Caco-2 (cell line): Measurements from ENCODE around the gene EFHC1. TPM values are rescaled to one million over a fixed set of nuclear protein-coding genes. Genes with fewer than 3 reads are reported as not detected.

Experiments
- BruUV-seq: library from RNA; stranded (reverse); fragments of 400-500 nt; replicated peaks from 2 replicates; lab custom pipeline; 2021; lab: Mats Ljungman, UMichigan
- CTCF ChIA-PET: fragments of 300-600 bp; sonication (Branson Sonifier 250); formaldehyde crosslinking; loops from one replicate; lab custom pipeline; 2022; ENCODE audit warnings: antibody characterized with exemption; lab: Charles Lee
- POLR2A ChIA-PET: fragments of 300-600 bp; sonication (Branson Sonifier 250); formaldehyde crosslinking; loops from one replicate; lab custom pipeline; 2022; ENCODE audit warnings: antibody characterized with exemption; lab: Charles Lee
- DNase-seq, 2 experiments: peaks; one replicate each; pipeline versions ENCODE4 v3.0.0 to v3.0.0-alpha.2; 2020 to 2022
- H3K27me3 ChIP-seq: replicated peaks from 2 replicates; pipeline ENCODE4 v1.6.0; 2011; ENCODE audit warnings: low read length; ENCODE audit not compliant: control insufficient read depth, insufficient read depth
- H3K36me3 ChIP-seq: 2 replicates; pipeline ENCODE4 v1.5.1; 2011; ENCODE audit warnings: low read length; ENCODE audit not compliant: control insufficient read depth, insufficient read depth
- H3K4me1 ChIP-seq: fragments of 250-450 bp; sonication (Bioruptor Pico); 2 replicates; pipeline ENCODE4 v1.5.1; 2020; ENCODE audit warnings: mild to moderate bottlenecking
- H3K4me3 ChIP-seq: 2 replicates; pipeline ENCODE4 v1.5.1; 2011; ENCODE audit warnings: low read depth, mild to moderate bottlenecking, control low read depth, low read length
- H3K9me3 ChIP-seq: fragments of 250-450 bp; sonication (Bioruptor Pico); 2 replicates; pipeline ENCODE4 v1.5.1; 2020; ENCODE audit warnings: mild to moderate bottlenecking, moderate library complexity
- H3K27ac Mint-ChIP-seq: one replicate; pipeline ENCODE4 v1.8.0; 2022; ENCODE audit warnings: mixed read lengths; ENCODE audit not compliant: unreplicated experiment
- H3K27me3 Mint-ChIP-seq: one replicate; pipeline ENCODE4 v1.8.0; 2022; ENCODE audit warnings: mixed read lengths; ENCODE audit not compliant: insufficient read depth, unreplicated experiment
- H3K36me3 Mint-ChIP-seq: one replicate; pipeline ENCODE4 v1.8.0; 2022; ENCODE audit warnings: mild to moderate bottlenecking, mixed read lengths; ENCODE audit not compliant: insufficient read depth, unreplicated experiment
- H3K4me1 Mint-ChIP-seq: one replicate; pipeline ENCODE4 v1.8.0; 2022; ENCODE audit warnings: low read depth, mixed read lengths; ENCODE audit not compliant: unreplicated experiment
- H3K4me3 Mint-ChIP-seq: one replicate; pipeline ENCODE4 v1.8.0; 2022; ENCODE audit warnings: mild to moderate bottlenecking, moderate library complexity, mixed read lengths; ENCODE audit not compliant: unreplicated experiment
- H3K9me3 Mint-ChIP-seq: one replicate; pipeline ENCODE4 v1.8.0; 2022; ENCODE audit warnings: mixed read lengths; ENCODE audit not compliant: unreplicated experiment
- intact Hi-C: fragments of 100-400 bp; cut with micrococcal nuclease; formaldehyde crosslinking; loops from one replicate; pipeline ENCODE4 v1.10.0; 2022; ENCODE audit not compliant: unreplicated experiment
- total RNA-seq: library from RNA; stranded (reverse); gene quantifications from 2 replicates; pipeline ENCODE4 v1.2.3, GENCODE V29; 2022
- TF ChIP-seq, protein P1 (sequence below), 2 experiments: fragments of 200-600 bp in 1 of 2; IDR thresholded peaks; 1 replicate in 1 of 2; 2 replicates in 1 of 2; pipeline versions ENCODE4 v1.5.1 to v1.8.0; 2011 to 2022; ENCODE audit warnings: antibody characterized with exemption in 1 of 2, control low read depth in 1 of 2, inconsistent platforms in 1 of 2, low read depth in 1 of 2, low read length in 1 of 2, mild to moderate bottlenecking in 1 of 2, moderate library complexity in 1 of 2; ENCODE audit not compliant: insufficient read depth in 1 of 2, severe bottlenecking in 1 of 2, unreplicated experiment in 1 of 2

Gene EFHC1
- total RNA-seq, 1 experiment from 2014 or later = 14.6 TPM

GRCh38 chr6:52503851-52504781, 84.0 kb downstream of the EFHC1 start:
- no peak overlapping the region for H3K27ac Mint-ChIP-seq
- intact Hi-C loops = no loop called here
- Histone ChIP-seq H3K4me1 (no peaks in the 10 kb centered on the region), H3K4me3 (no peak overlapping the region), H3K27me3 (no peaks in the 10 kb centered on the region), H3K9me3 (no peaks in the 10 kb centered on the region), H3K36me3 (peaks cover 4% of the 10 kb centered on the region; the same call in 1 of the 2 replicates)
- no peaks in the 10 kb centered on the region for H3K4me1 Mint-ChIP-seq
- TF ChIP-seq, protein P1, sequence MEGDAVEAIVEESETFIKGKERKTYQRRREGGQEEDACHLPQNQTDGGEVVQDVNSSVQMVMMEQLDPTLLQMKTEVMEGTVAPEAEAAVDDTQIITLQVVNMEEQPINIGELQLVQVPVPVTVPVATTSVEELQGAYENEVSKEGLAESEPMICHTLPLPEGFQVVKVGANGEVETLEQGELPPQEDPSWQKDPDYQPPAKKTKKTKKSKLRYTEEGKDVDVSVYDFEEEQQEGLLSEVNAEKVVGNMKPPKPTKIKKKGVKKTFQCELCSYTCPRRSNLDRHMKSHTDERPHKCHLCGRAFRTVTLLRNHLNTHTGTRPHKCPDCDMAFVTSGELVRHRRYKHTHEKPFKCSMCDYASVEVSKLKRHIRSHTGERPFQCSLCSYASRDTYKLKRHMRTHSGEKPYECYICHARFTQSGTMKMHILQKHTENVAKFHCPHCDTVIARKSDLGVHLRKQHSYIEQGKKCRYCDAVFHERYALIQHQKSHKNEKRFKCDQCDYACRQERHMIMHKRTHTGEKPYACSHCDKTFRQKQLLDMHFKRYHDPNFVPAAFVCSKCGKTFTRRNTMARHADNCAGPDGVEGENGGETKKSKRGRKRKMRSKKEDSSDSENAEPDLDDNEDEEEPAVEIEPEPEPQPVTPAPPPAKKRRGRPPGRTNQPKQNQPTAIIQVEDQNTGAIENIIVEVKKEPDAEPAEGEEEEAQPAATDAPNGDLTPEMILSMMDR (IDR thresholded peaks at IDR 0.05; ENCODE audit: insufficient read depth in 1 of 2, low read depth in 1 of 2, low read length in 1 of 2, severe bottlenecking in 1 of 2, unreplicated experiment in 1 of 2) = no peak
- ChIA-PET CTCF (no interaction called here), POLR2A (no interaction called here)
- H3K4me3 Mint-ChIP-seq = no peak overlapping the region
- no peaks in the 10 kb centered on the region for H3K27me3 Mint-ChIP-seq
- H3K9me3 Mint-ChIP-seq = no peaks in the 10 kb centered on the region
- H3K36me3 Mint-ChIP-seq = peaks cover 71% of the 10 kb centered on the region
- DNase-seq = no peak
- BruUV-seq = no TSS peak

DNA sequence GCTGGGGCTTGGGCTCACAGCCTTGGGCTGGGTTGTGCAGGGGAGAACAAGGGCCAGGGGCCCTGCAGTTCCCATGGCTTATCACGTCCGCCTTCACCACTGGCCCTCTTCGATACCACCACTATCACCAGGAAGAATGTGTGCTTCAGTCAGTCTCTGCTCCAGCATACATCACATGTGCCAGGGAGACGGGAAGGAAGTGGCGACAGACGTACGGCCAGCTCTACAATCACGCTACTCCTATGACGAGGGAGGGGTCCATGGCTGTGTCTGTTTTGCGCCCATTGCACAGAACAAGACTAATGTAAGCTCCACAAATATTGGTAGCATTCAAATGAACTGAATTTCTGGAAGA, 84.6 kb downstream of the EFHC1 start:
- ChIA-PET CTCF (no interaction called here), POLR2A (no interaction called here)
- H3K27me3 ChIP-seq = no peaks in the 10 kb centered on the region
- intact Hi-C loops = no loop called here
- Mint-ChIP-seq H3K27me3 (no peaks in the 10 kb centered on the region), H3K36me3 (peaks cover 71% of the 10 kb centered on the region), H3K4me1 (no peaks in the 10 kb centered on the region), H3K27ac (no peak overlapping the region), H3K4me3 (no peak overlapping the region), H3K9me3 (no peaks in the 10 kb centered on the region)
- H3K4me3 ChIP-seq = no peak overlapping the region
- H3K4me1 ChIP-seq = no peaks in the 10 kb centered on the region
- BruUV-seq = no TSS peak
- no peaks in the 10 kb centered on the region for H3K9me3 ChIP-seq
- peaks cover 4% of the 10 kb centered on the region; the same call in 1 of the 2 replicates for H3K36me3 ChIP-seq
- TF ChIP-seq, protein P1 (IDR thresholded peaks at IDR 0.05; ENCODE audit: insufficient read depth in 1 of 2, low read depth in 1 of 2, low read length in 1 of 2, severe bottlenecking in 1 of 2, unreplicated experiment in 1 of 2) = no peak
- DNase-seq = no peak

GRCh38 chr6:52505726-52506409, 85.7 kb downstream of the EFHC1 start:
- no TSS peak for BruUV-seq

More at GRCh38 chr6:52505726-52506409, 85.7 kb downstream of the EFHC1 start:
- TF ChIP-seq, protein P1 (IDR thresholded peaks at IDR 0.05; ENCODE audit: insufficient read depth in 1 of 2, low read depth in 1 of 2, low read length in 1 of 2, severe bottlenecking in 1 of 2, unreplicated experiment in 1 of 2) = no peak
- H3K4me1 Mint-ChIP-seq = no peaks in the 10 kb centered on the region
- Histone ChIP-seq H3K27me3 (no peaks in the 10 kb centered on the region), H3K4me3 (no peak overlapping the region), H3K36me3 (peaks cover 4% of the 10 kb centered on the region; the same call in 1 of the 2 replicates), H3K4me1 (no peaks in the 10 kb centered on the region), H3K9me3 (no peaks in the 10 kb centered on the region)
- no peaks in the 10 kb centered on the region for H3K9me3 Mint-ChIP-seq
- DNase-seq = no peak
- H3K36me3 Mint-ChIP-seq = peaks cover 74% of the 10 kb centered on the region
- H3K27me3 Mint-ChIP-seq = no peaks in the 10 kb centered on the region
- intact Hi-C loops = no loop called here
- ChIA-PET CTCF (interaction anchor here (0.6 kb wide), 1 partner anchor 98 kb away, joined by 5 read pairs; no protein-coding TSS in a partner anchor), POLR2A (no interaction called here)
- H3K4me3 Mint-ChIP-seq = no peak overlapping the region
- H3K27ac Mint-ChIP-seq = no peak overlapping the region
